ENCODE results near the gene ATP6V1F.
A peak's percentile ranks its signal among the peaks of the same experiment; 100 is the strongest.

Gene ATP6V1F

DNA sequence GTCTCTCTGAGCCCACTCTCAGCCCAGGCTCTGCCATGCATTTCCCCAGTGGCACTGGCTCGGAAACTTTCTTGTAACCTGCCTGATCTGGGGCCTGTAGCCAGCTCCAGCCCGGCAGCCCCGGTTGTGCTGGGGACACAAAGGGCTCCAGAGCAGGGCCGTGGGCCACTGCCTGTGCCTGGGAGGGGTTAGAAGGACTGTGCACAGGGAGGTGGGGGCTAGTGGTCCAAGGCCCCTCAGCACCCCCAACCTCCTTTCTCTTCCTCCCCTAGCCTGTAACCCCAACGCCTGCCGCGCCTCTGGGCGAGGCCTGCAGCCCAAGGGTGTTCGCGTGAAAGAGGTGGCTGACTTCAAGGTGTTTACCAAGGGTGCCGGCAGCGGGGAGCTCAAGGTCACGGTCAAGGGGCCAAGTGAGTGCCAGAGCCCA is 22.9 kb upstream of the ATP6V1F start:
- Histone ChIP-seq H3K9ac (ENCODE audit: low read length) (no peak overlapping the region), H4K20me1 (ENCODE audit: insufficient read depth, low read length) (no peaks in the 10 kb centered on the region), H3K4me1 (ENCODE audit: low read length) (peaks cover 3% of the 10 kb centered on the region; the same call in 1 of the 2 replicates), H3K79me2 (ENCODE audit: low read length) (no peaks in the 10 kb centered on the region), H3K27me3 (ENCODE audit: low read depth, low read length) (no peaks in the 10 kb centered on the region), H2AFZ (ENCODE audit: low read depth, low read length) (no peak overlapping the region), H3K9me3 (ENCODE audit: insufficient read depth, low read length) (no peaks in the 10 kb centered on the region), H3K4me2 (ENCODE audit: low read length) (no peak overlapping the region), H3K27ac (ENCODE audit: low read length) (no peak overlapping the region), H3K36me3 (replicated peaks; ENCODE audit: low read depth, low read length) (no peaks in the 10 kb centered on the region), H3K4me3 (ENCODE audit: low read length) (no peak overlapping the region)
- TF ChIP-seq, protein P1, sequence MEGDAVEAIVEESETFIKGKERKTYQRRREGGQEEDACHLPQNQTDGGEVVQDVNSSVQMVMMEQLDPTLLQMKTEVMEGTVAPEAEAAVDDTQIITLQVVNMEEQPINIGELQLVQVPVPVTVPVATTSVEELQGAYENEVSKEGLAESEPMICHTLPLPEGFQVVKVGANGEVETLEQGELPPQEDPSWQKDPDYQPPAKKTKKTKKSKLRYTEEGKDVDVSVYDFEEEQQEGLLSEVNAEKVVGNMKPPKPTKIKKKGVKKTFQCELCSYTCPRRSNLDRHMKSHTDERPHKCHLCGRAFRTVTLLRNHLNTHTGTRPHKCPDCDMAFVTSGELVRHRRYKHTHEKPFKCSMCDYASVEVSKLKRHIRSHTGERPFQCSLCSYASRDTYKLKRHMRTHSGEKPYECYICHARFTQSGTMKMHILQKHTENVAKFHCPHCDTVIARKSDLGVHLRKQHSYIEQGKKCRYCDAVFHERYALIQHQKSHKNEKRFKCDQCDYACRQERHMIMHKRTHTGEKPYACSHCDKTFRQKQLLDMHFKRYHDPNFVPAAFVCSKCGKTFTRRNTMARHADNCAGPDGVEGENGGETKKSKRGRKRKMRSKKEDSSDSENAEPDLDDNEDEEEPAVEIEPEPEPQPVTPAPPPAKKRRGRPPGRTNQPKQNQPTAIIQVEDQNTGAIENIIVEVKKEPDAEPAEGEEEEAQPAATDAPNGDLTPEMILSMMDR (IDR thresholded peaks at IDR 0.05; ENCODE audit: low read depth, low read length), result no peak
- no peak for TF ChIP-seq EZH2phosphoT487 (IDR thresholded peaks at IDR 0.05; ENCODE audit: low read depth)

DNA sequence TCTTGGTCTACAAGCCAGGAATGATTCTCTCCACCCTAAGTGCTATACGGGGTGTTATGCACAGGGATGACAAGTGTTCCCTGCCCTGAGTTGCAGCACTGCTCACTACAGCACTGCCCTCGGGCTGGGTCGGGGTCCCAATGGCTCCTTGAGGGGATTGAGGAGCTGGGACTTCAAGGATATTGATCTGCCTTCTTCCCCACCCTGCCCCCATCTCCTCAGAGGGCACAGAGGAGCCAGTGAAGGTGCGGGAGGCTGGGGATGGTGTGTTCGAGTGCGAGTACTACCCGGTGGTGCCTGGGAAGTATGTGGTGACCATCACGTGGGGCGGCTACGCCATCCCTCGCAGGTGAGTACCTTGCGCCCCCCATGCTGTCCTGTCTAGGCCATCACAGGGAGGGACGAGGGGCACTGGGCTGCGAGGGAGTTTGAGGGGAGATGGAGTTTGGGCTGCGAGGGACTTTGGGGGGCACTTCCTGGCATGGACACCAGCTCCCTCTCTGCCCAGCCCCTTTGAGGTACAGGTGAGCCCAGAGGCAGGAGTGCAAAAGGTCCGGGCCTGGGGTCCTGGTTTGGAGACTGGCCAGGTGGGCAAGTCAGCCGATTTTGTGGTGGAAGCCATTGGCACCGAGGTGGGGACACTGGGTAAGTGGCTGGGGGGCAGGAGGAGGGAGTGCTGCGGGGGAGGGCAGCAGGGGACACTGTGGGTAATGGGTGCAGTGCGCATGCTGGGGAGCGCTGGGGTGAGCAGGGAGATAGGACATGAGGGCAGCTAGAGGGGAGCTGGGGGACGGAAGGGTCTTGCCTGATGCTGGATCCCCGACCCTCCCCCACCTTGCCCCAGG is 22.1 kb upstream of the ATP6V1F start:
- no peaks in the 10 kb centered on the region for H3K27me3 ChIP-seq (ENCODE audit: low read depth, low read length)
- H3K36me3 ChIP-seq (replicated peaks; ENCODE audit: low read depth, low read length), result no peaks in the 10 kb centered on the region
- H3K9me3 ChIP-seq (ENCODE audit: insufficient read depth, low read length), result no peaks in the 10 kb centered on the region
- H3K9ac ChIP-seq (ENCODE audit: low read length), result no peak overlapping the region
- no peaks in the 10 kb centered on the region for H4K20me1 ChIP-seq (ENCODE audit: insufficient read depth, low read length)
- H3K27ac ChIP-seq (ENCODE audit: low read length), result no peak overlapping the region
- no peaks in the 10 kb centered on the region for H3K79me2 ChIP-seq (ENCODE audit: low read length)
- no peak overlapping the region for H2AFZ ChIP-seq (ENCODE audit: low read depth, low read length)
- TF ChIP-seq, protein P1 (IDR thresholded peaks at IDR 0.05; ENCODE audit: low read depth, low read length), result no peak
- no peak for TF ChIP-seq EZH2phosphoT487 (IDR thresholded peaks at IDR 0.05; ENCODE audit: low read depth)
- no peak overlapping the region for H3K4me3 ChIP-seq (ENCODE audit: low read length)
- H3K4me2 ChIP-seq (ENCODE audit: low read length), result no peak overlapping the region
- peaks cover 3% of the 10 kb centered on the region; the same call in 1 of the 2 replicates for H3K4me1 ChIP-seq (ENCODE audit: low read length)

DNA sequence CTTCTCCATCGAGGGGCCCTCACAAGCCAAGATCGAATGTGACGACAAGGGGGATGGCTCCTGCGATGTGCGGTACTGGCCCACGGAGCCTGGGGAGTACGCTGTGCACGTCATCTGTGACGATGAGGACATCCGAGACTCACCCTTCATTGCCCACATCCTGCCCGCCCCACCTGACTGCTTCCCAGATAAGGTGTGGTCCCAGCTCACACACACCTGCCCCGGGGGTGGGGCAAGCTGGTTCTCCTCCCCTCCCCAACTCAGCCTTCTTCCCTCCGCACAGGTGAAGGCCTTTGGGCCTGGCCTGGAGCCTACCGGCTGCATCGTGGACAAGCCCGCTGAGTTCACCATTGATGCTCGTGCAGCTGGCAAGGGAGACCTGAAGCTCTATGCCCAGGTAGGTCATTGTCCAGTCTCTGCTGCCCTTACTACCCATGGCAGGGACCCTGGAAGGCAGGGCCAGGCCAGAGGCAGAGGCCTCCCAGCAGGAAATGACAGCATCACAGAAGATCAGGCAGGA is 21.4 kb upstream of the ATP6V1F start:
- H3K79me2 ChIP-seq (ENCODE audit: low read length), result no peaks in the 10 kb centered on the region
- H3K4me1 ChIP-seq (ENCODE audit: low read length), result peaks cover 3% of the 10 kb centered on the region; the same call in 1 of the 2 replicates
- H3K9me3 ChIP-seq (ENCODE audit: insufficient read depth, low read length), result no peaks in the 10 kb centered on the region
- no peaks in the 10 kb centered on the region for H4K20me1 ChIP-seq (ENCODE audit: insufficient read depth, low read length)
- H3K36me3 ChIP-seq (replicated peaks; ENCODE audit: low read depth, low read length), result no peaks in the 10 kb centered on the region
- TF ChIP-seq, protein P1 (IDR thresholded peaks at IDR 0.05; ENCODE audit: low read depth, low read length), result no peak
- TF ChIP-seq EZH2phosphoT487 (IDR thresholded peaks at IDR 0.05; ENCODE audit: low read depth), result no peak
- H2AFZ ChIP-seq (ENCODE audit: low read depth, low read length), result no peak overlapping the region
- H3K27me3 ChIP-seq (ENCODE audit: low read depth, low read length), result no peaks in the 10 kb centered on the region
- no peak overlapping the region for H3K9ac ChIP-seq (ENCODE audit: low read length)
- no peak overlapping the region for H3K27ac ChIP-seq (ENCODE audit: low read length)
- no peak overlapping the region for H3K4me2 ChIP-seq (ENCODE audit: low read length)
- H3K4me3 ChIP-seq (ENCODE audit: low read length), result no peak overlapping the region

DNA sequence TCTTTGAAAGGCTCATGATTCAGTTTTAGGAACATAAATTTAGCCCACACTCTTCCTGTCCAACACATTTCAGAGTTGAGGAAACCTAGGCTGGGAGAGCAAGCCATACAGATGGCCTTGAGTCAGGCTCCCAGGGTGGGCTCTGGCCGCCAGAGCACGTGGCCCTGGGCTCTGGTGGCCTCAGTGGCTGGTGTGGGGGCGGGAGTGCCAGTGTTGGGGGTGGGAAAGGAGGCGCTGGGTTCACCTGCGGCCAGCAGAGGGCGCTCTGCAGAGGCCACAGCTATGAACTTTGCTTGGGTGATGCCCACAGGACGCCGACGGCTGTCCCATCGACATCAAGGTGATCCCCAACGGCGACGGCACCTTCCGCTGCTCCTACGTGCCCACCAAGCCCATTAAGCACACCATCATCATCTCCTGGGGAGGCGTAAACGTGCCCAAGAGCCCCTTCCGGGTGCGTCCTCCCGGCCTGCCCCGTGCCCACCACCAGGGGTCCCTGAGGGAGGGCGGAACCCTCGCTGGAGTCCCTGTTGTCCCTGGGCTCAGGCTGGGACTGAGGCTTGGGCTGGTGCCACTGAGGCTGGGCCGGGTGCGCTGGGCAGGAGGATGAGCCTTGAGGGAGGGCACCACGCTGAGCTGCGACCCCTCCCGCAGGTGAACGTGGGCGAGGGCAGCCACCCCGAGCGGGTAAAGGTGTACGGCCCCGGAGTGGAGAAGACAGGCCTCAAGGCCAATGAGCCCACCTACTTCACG is 20.6 kb upstream of the ATP6V1F start:
- Histone ChIP-seq H3K27ac (ENCODE audit: low read length) (no peak overlapping the region), H3K36me3 (replicated peaks; ENCODE audit: low read depth, low read length) (no peaks in the 10 kb centered on the region), H3K4me2 (ENCODE audit: low read length) (no peak overlapping the region), H3K79me2 (ENCODE audit: low read length) (no peaks in the 10 kb centered on the region), H3K9me3 (ENCODE audit: insufficient read depth, low read length) (no peaks in the 10 kb centered on the region), H3K4me1 (ENCODE audit: low read length) (peaks cover 3% of the 10 kb centered on the region; the same call in 1 of the 2 replicates), H3K27me3 (ENCODE audit: low read depth, low read length) (no peaks in the 10 kb centered on the region), H4K20me1 (ENCODE audit: insufficient read depth, low read length) (no peaks in the 10 kb centered on the region), H3K4me3 (ENCODE audit: low read length) (no peak overlapping the region), H3K9ac (ENCODE audit: low read length) (no peak overlapping the region), H2AFZ (ENCODE audit: low read depth, low read length) (peak overlapping the region; percentile 55; the same call in 1 of the 2 replicates)
- TF ChIP-seq, protein P1 (IDR thresholded peaks at IDR 0.05; ENCODE audit: low read depth, low read length), result peak; percentile 69
- no peak for TF ChIP-seq EZH2phosphoT487 (IDR thresholded peaks at IDR 0.05; ENCODE audit: low read depth)
